Endothelial cell of umbilical vein (primary cell): ENCODE results near the gene ZNF385D.

ENCODE experiments used
- GATA2 ChIP-seq: IDR thresholded peaks from 2 replicates; pipeline ENCODE4 v1.7.0; 2011; ENCODE audit warnings: low read depth, mild to moderate bottlenecking, moderate library complexity, mixed read lengths, low read length; ENCODE audit not compliant: insufficient read length, insufficient read depth
- MYC ChIP-seq: IDR thresholded peaks from one replicate; pipeline ENCODE4 v1.6.1; 2011; ENCODE audit warnings: mild to moderate bottlenecking, low read depth, low read length

- TF ChIP-seq MYC (no peak), GATA2 (no peak)
Measured at GRCh38 chr3:21500834-21501233, 250.2 kb downstream of the ZNF385D start.
